K562 (cell line): ENCODE data around the gene TADA1. TPM values are rescaled to one million over a fixed set of nuclear protein-coding genes. Genes with fewer than 3 reads are reported as not detected.

Experiments used
- ATAC-seq: fragments of 200-7000 bp; cut with Tn5 transposase; 3 replicates; pipeline ENCODE4 v1.9.1; 2020; ENCODE audit warnings: moderate library complexity
- BruUV-seq: library from RNA; stranded (reverse); fragments of 400-500 nt; replicated peaks from 2 replicates; lab custom pipeline; 2021; lab: Mats Ljungman, UMichigan
- CTCF ChIA-PET: fragments of 300-600 bp; formaldehyde crosslinking; extraction: SDS; loops from one replicate; lab custom pipeline; 2021; ENCODE audit warnings: low intra/inter-chr PET ratio; lab: Yijun Ruan, JAX
- POLR2A ChIA-PET: fragments of 300-600, 350-650 bp; sonication (Branson Sonifier 250); formaldehyde crosslinking; extraction: SDS; loops from one replicate; lab custom pipeline; 2021; ENCODE audit warnings: antibody characterized with exemption, inconsistent platforms; lab: Yijun Ruan, JAX
- DNase-seq, 4 experiments: peaks; one replicate each; pipeline versions ENCODE4 v3.0.0 to v3.0.0-alpha.2; 2011 to 2018; ENCODE audit warnings: low spot score in 3 of 4, mixed read lengths in 3 of 4; ENCODE audit errors: extremely low read depth in 1 of 4
- FAIRE-seq: peaks from 2 replicates; lab custom pipeline; 2011; peaks lifted over from hg19 to GRCh38; lab: Jason Lieb, UNC
- H2AFZ ChIP-seq: 2 replicates; pipeline ENCODE4 v1.6.0; 2011; ENCODE audit warnings: low read depth, low read length, control low read depth, inconsistent platforms
- H3K27ac ChIP-seq: fragments of 200-600 bp; 3 replicates; pipeline ENCODE4 v1.8.0; 2011; ENCODE audit warnings: low read depth, mild to moderate bottlenecking, control low read depth, inconsistent platforms, low read length, moderate library complexity, mixed read lengths; ENCODE audit errors: extremely low read depth
- H3K27me3 ChIP-seq, 2 experiments: fragments of 300-600 bp in 1 of 2; 2 replicates in 1 of 2; 3 replicates in 1 of 2; pipeline versions ENCODE4 v1.6.0 to v1.8.0; 2011; ENCODE audit warnings: inconsistent platforms in 2 of 2, low read length in 2 of 2, mild to moderate bottlenecking in 1 of 2, mixed read lengths in 1 of 2, moderate library complexity in 1 of 2; ENCODE audit not compliant: control insufficient read depth in 2 of 2, insufficient read depth in 2 of 2
- H3K36me3 ChIP-seq: fragments of 300-600 bp; 3 replicates; pipeline ENCODE4 v1.8.0; 2011; ENCODE audit warnings: mild to moderate bottlenecking, low read length, inconsistent platforms; ENCODE audit not compliant: control insufficient read depth, insufficient read depth
- H3K4me1 ChIP-seq, 2 experiments: fragments of 200-600 bp in 1 of 2; replicated peaks in 1 of 2; 2 replicates in 1 of 2; 3 replicates in 1 of 2; pipeline versions ENCODE4 v1.5.1 to v1.8.0; 2011; ENCODE audit warnings: inconsistent platforms in 2 of 2, low read length in 2 of 2, mild to moderate bottlenecking in 1 of 2, mixed read lengths in 1 of 2, moderate library complexity in 1 of 2; ENCODE audit not compliant: control insufficient read depth in 2 of 2, insufficient read depth in 2 of 2
- H3K4me2 ChIP-seq: 2 replicates; pipeline ENCODE4 v1.6.1; 2011; ENCODE audit warnings: low read length, control low read depth, inconsistent platforms, mixed read lengths; ENCODE audit not compliant: insufficient read depth
- H3K4me3 ChIP-seq: fragments of 200-600 bp; sonication (generic), shearing (Covaris generic); 2 replicates; pipeline ENCODE4 v1.5.1; 2016; ENCODE audit warnings: control low read depth, inconsistent platforms
- H3K79me2 ChIP-seq: fragments of 200-600 bp; 3 replicates; pipeline ENCODE4 v1.8.0; 2011; ENCODE audit warnings: low read length, inconsistent platforms; ENCODE audit not compliant: control insufficient read depth, insufficient read depth
- H3K9ac ChIP-seq, 2 experiments: 2 replicates each; pipeline versions ENCODE4 v1.6.0 to v1.6.1; 2011; ENCODE audit warnings: low read depth in 2 of 2, low read length in 2 of 2, control low read depth in 1 of 2, inconsistent platforms in 1 of 2, mild to moderate bottlenecking in 1 of 2, mixed read lengths in 1 of 2; ENCODE audit not compliant: insufficient read depth in 1 of 2
- H3K9me1 ChIP-seq: one replicate; pipeline ENCODE4 v1.6.0; 2011; ENCODE audit warnings: inconsistent platforms, mild to moderate bottlenecking, low read length, moderate library complexity; ENCODE audit not compliant: control insufficient read depth, insufficient read depth
- H3K9me3 ChIP-seq: replicated peaks from 2 replicates; pipeline ENCODE4 v1.5.1; 2011; ENCODE audit warnings: low read depth, low read length, inconsistent platforms; ENCODE audit not compliant: control insufficient read depth, insufficient read depth
- H4K20me1 ChIP-seq: replicated peaks from 2 replicates; pipeline ENCODE4 v1.6.1; 2011; ENCODE audit warnings: low read length, inconsistent platforms, mixed read lengths; ENCODE audit not compliant: control insufficient read depth, insufficient read depth
- CBX3 ChIP-seq, 2 experiments: IDR thresholded peaks; 1 replicate in 1 of 2; 2 replicates in 1 of 2; pipeline ENCODE4 v1.6.1; 2012; ENCODE audit warnings: inconsistent platforms in 2 of 2, low read length in 2 of 2, borderline replicate concordance in 1 of 2, control low read depth in 1 of 2
- FOXA1 ChIP-seq: fragments of 450-650 bp; IDR thresholded peaks from 2 replicates; pipeline ENCODE4 v1.6.1; 2016; ENCODE audit warnings: mild to moderate bottlenecking, borderline replicate concordance
- MAFF ChIP-seq: IDR thresholded peaks from 2 replicates; pipeline ENCODE4 v1.6.1; 2012; ENCODE audit warnings: low read length, improper control_type of control experiment
- NFATC3 ChIP-seq: fragments of 450-650 bp; IDR thresholded peaks from 2 replicates; pipeline ENCODE4 v1.6.1; 2017; ENCODE audit warnings: mild to moderate bottlenecking
- RBM25 ChIP-seq: fragments of 200-400 bp; formaldehyde crosslinking; IDR thresholded peaks from 2 replicates; pipeline ENCODE4 v1.6.1; 2018; ENCODE audit warnings: low read length, low read depth, moderate library complexity; ENCODE audit not compliant: severe bottlenecking
- SMAD4 ChIP-seq: fragments of 250-450 bp; sonication (Bioruptor Pico); conservative IDR thresholded peaks from 2 replicates; pipeline ENCODE4 v1.8.0; 2021; ENCODE audit warnings: inconsistent platforms, mild to moderate bottlenecking, moderate library complexity
- TEAD2 ChIP-seq: fragments of 450-650 bp; IDR thresholded peaks from 2 replicates; pipeline ENCODE4 v1.6.1; 2016; ENCODE audit warnings: missing genetic modification characterization, control low read depth, missing compliant biosample characterization
- ZNF146 ChIP-seq: IDR thresholded peaks from one replicate; pipeline ENCODE4 v1.6.1; 2018; ENCODE audit warnings: missing compliant biosample characterization; ENCODE audit not compliant: unreplicated experiment
- ZNF766 ChIP-seq: fragments of 200-800 bp; sonication (Bioruptor generic); conservative IDR thresholded peaks from 2 replicates; pipeline ENCODE4 v1.6.1; 2016; ENCODE audit warnings: missing genetic modification characterization, missing compliant biosample characterization
- WGBS: fragments of 100-300 bp; shearing (Covaris generic); methylation state at CpG from one replicate; pipeline ENCODE4 v1.1.6; 2016; ENCODE audit warnings: low coverage, mixed read lengths; ENCODE audit not compliant: insufficient coverage; ENCODE audit errors: missing lambda C conversion rate; 5-methylcytosine and 5-hydroxymethylcytosine counted together
- in situ Hi-C: fragments of 300-500 bp; cut with MboI; formaldehyde crosslinking; loops from 4 replicates; pipeline ENCODE4 v1.15.0; 2018; ENCODE audit warnings: inconsistent platforms, mixed read lengths
- intact Hi-C: fragments of 100-400 bp; cut with micrococcal nuclease; formaldehyde crosslinking; loops from 2 replicates; pipeline ENCODE4 v1.14.2; 2022
- polyA plus RNA-seq, 8 experiments: library from polyadenylated mRNA; depleted of rRNA in 4 of 8; stranded (reverse) in 5 of 8; unstranded in 3 of 8; fragments of >200 nt; fragmentation: Nextera tagmentation in 2 of 8; fragmentation: Illumina TruSeq in 1 of 8; extraction: Ambion mirVana in 2 of 8; extraction: Trizol in 1 of 8; gene quantifications; 2 replicates each; pipeline versions ENCODE4 v1.2.1 to v1.2.3, GENCODE V29; 2011 to 2014; ENCODE audit warnings: inconsistent platforms in 1 of 8, missing spikeins in 1 of 8
- total RNA-seq, 7 experiments: library from RNA; depleted of rRNA in 6 of 7; stranded (reverse); fragments of >200 nt in 6 of 7; fragmentation: Illumina TruSeq in 2 of 7; extraction: Trizol in 2 of 7; gene quantifications; 2 replicates each; pipeline versions ENCODE4 v1.2.1 to v1.2.3, GENCODE V29; 2011 to 2021; ENCODE audit warnings: low replicate concordance in 1 of 7
- TF ChIP-seq, protein P1 (sequence below), 2 experiments: fragments of 450-650 bp in 1 of 2; sonication (generic) in 1 of 2; formaldehyde crosslinking in 1 of 2; IDR thresholded peaks in 1 of 2; conservative IDR thresholded peaks in 1 of 2; 2 replicates each; pipeline versions ENCODE4 v1.6.1 to v1.8.1; 2016 to 2023; ENCODE audit warnings: mild to moderate bottlenecking in 2 of 2, moderate library complexity in 2 of 2, inconsistent platforms in 1 of 2, missing genetic modification reagents in 1 of 2
- TF ChIP-seq, protein P2 (sequence below): fragments of 450-650 bp; formaldehyde crosslinking; IDR thresholded peaks from 2 replicates; pipeline ENCODE4 v1.4.0; 2020; ENCODE audit warnings: mild to moderate bottlenecking, moderate library complexity

Gene TADA1
- total and polyA plus RNA-seq, 9 of the 15 experiments (the other 6 are each of a cell fraction or from before 2014, with no cell fraction given): 15.9 to 76.5 (median 28.7) TPM

DNA sequence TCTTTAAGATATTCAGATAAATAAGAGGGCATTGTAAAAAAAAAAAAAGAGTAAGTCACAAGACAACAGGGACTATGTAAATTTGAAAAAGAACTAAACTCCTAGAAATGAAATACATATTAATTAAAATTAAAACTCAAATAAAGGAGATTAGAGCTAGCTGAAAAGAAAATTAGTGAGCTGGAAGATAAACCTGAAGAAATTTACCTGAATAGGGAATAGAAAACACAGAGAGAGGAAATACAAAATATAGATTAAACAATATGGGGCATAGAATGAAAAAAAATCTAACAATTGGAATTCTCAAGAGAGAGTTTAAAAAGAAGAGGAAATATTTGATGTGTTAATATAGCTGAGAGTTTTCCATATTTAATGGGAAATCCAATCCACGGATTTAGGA lies 35.6 kb upstream of the TADA1 start:
- DNase-seq: no peak
- Histone ChIP-seq H3K4me1 (0 out of 5 replicates have a peak, but pooled peaks cover 0 to 2% of the 10 kb centered on the region in 2 experiments), H3K36me3 (no peaks in the 10 kb centered on the region), H2AFZ (no peak overlapping the region), H3K9me3 (no peaks in the 10 kb centered on the region; the same call in 1 of the 2 replicates), H3K9me1 (no peaks in the 10 kb centered on the region), H3K79me2 (no peaks in the 10 kb centered on the region), H3K9ac (no peak overlapping the region), H3K27me3 (peaks cover 3 to 4% of the 10 kb centered on the region in 2 experiments; a peak in 3 of 5 replicates), H3K27ac (no peak overlapping the region), H4K20me1 (no peaks in the 10 kb centered on the region), H3K4me3 (no peak overlapping the region), H3K4me2 (no peak overlapping the region)
- ChIA-PET CTCF (interaction anchor here (2.7 kb wide), 1 partner anchor 147 kb away, joined by 32 read pairs; no protein-coding TSS in a partner anchor), POLR2A (no interaction called here)
- peak; percentile 50 for TF ChIP-seq RBM25
- TF ChIP-seq NFATC3: no peak
- peak in 1 of 2 experiments; percentile 59; a peak in 2 of 3 replicates for TF ChIP-seq CBX3 (IDR thresholded peaks at IDR 0.05; ENCODE audit: borderline replicate concordance in 1 of 2, low read length in 2 of 2)
- FAIRE-seq: no peak
- BruUV-seq: no TSS peak
- no peak for ATAC-seq
- 0% methylated on average over 1 of the region's 1 CpG for WGBS
- in situ Hi-C loops (no loop called here), intact Hi-C loops (loop anchor here (1.0 kb wide), 1 partner anchor 146 kb away; no protein-coding TSS in a partner anchor)

DNA sequence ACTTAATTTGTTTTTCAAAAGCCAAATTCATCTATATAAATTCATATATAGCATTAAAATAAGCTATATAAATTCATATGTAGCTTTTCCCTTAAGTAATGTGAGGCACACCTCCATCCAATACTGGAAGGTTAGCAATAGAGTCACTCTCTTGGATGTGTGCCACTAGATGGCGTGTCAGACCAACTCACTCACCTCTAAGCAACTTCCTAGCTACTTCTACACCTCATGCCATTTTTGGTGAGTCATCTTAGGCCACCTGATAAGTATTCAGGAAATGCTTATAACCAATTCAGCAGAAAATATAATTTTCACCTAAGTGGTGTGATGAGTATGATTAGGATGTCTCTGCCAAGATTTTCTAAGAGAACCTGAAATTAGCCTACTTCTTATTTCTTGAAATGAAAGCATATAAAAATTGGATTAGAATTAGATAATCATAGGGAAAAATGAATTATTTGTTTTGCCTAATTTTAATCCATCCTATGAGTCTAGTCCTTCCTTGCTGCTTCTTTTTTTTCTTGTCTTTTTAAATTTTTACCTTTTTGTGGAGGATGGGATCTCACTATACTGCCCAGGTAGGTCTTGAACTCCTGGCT lies 34.4 kb upstream of the TADA1 start:
- Histone ChIP-seq H3K36me3 (no peaks in the 10 kb centered on the region), H3K27me3 (no peaks in the 10 kb centered on the region), H3K4me1 (0 out of 5 replicates have a peak, but pooled peaks cover 0 to 2% of the 10 kb centered on the region in 2 experiments), H3K79me2 (no peaks in the 10 kb centered on the region), H4K20me1 (no peaks in the 10 kb centered on the region), H3K9me3 (no peaks in the 10 kb centered on the region; the same call in 1 of the 2 replicates), H2AFZ (peak overlapping the region; percentile 50; the same call in 1 of the 2 replicates), H3K4me2 (no peak overlapping the region), H3K9me1 (no peaks in the 10 kb centered on the region), H3K9ac (no peak overlapping the region), H3K4me3 (no peak overlapping the region), H3K27ac (no peak overlapping the region)
- no TSS peak for BruUV-seq
- ATAC-seq (peak; percentile 100), DNase-seq (peak; percentile 86 to 94 (median 91)), FAIRE-seq (peak; percentile 95)
- CTCF ChIA-PET: interaction anchor here (0.7 to 2.7 kb wide), 2 partner anchors 148 to 214 kb away, joined by 3 to 32 read pairs; no protein-coding TSS in a partner anchor
- intact Hi-C loops (no loop called here), in situ Hi-C loops (no loop called here)
- POLR2A ChIA-PET: interaction anchor here (0.6 to 2.4 kb wide), 5 partner anchors 12 to 316 kb away, joined by 3 to 11 read pairs (median 4); no protein-coding TSS in a partner anchor
- WGBS: 0% methylated on average over 1 of the region's 1 CpG
- TF ChIP-seq SMAD4 (CRISPR knock-in tag): no peak
- no peak for TF ChIP-seq FOXA1
- TF ChIP-seq, protein P1, sequence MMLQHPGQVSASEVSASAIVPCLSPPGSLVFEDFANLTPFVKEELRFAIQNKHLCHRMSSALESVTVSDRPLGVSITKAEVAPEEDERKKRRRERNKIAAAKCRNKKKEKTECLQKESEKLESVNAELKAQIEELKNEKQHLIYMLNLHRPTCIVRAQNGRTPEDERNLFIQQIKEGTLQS (IDR thresholded peaks at IDR 0.05): peak; percentile 96
- TF ChIP-seq, protein P1 (CRISPR knock-in tag; conservative IDR thresholded peaks at IDR 0.05): 0 out of 2 replicates have a peak, but pooled peaks have one; percentile 37
- peak; percentile 95 for TF ChIP-seq MAFF
- TF ChIP-seq, protein P2, sequence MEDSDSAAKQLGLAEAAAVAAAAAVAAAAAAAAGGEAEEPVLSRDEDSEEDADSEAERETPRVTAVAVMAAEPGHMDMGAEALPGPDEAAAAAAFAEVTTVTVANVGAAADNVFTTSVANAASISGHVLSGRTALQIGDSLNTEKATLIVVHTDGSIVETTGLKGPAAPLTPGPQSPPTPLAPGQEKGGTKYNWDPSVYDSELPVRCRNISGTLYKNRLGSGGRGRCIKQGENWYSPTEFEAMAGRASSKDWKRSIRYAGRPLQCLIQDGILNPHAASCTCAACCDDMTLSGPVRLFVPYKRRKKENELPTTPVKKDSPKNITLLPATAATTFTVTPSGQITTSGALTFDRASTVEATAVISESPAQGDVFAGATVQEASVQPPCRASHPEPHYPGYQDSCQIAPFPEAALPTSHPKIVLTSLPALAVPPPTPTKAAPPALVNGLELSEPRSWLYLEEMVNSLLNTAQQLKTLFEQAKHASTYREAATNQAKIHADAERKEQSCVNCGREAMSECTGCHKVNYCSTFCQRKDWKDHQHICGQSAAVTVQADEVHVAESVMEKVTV (CRISPR knock-in tag): peak; percentile 87
- TF ChIP-seq TEAD2 (tag): no peak
- no peak; the same call in 1 of the 2 replicates for TF ChIP-seq ZNF766
- no peak for TF ChIP-seq ZNF146 (CRISPR knock-in tag)
